HG03060 (cell line): ENCODE data around the gene TBC1D30.
"Not testable (repeated sequence)": the region's sequence is repeated elsewhere in the genome, so short reads cannot be mapped to it uniquely, and the experiment has no call there.

Experiments used
- ATAC-seq: cut with Tn5 transposase; IDR thresholded peaks from one replicate; pipeline ENCODE4 v1.9.1; 2021; ENCODE audit warnings: low read depth, moderate number of reproducible peaks; ENCODE audit not compliant: unreplicated experiment

The TBC1D30 gene, protein sequence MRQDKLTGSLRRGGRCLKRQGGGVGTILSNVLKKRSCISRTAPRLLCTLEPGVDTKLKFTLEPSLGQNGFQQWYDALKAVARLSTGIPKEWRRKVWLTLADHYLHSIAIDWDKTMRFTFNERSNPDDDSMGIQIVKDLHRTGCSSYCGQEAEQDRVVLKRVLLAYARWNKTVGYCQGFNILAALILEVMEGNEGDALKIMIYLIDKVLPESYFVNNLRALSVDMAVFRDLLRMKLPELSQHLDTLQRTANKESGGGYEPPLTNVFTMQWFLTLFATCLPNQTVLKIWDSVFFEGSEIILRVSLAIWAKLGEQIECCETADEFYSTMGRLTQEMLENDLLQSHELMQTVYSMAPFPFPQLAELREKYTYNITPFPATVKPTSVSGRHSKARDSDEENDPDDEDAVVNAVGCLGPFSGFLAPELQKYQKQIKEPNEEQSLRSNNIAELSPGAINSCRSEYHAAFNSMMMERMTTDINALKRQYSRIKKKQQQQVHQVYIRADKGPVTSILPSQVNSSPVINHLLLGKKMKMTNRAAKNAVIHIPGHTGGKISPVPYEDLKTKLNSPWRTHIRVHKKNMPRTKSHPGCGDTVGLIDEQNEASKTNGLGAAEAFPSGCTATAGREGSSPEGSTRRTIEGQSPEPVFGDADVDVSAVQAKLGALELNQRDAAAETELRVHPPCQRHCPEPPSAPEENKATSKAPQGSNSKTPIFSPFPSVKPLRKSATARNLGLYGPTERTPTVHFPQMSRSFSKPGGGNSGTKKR

DNA sequence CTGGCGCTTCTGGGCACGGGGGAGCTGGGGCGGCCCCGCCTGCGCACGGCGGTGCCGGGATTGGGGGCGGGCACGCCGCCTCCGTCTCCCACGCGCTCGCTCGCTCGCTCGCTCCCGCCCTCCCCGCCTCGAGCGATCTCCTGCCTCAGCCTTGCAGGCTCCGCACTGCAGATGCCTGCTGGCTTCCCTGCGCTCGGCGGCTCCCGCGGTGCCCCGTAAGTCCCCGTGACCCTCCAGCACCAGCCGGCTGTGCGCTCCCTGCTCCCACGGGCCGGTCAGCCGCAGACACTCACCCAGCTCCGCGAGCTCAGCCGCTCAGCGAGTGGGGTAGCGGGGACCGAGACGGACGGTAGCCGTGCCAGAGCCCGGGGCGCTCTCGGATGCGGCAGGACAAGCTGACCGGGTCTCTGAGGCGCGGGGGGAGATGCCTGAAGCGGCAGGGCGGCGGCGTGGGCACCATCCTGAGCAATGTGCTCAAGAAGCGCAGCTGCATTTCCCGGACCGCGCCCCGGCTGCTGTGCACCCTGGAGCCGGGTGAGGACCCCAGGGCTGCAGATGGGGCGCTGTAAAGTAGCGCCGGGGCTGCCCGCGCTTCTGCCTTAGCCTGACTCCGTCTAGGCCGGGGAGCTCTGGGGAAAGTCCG is at the start of gene TBC1D30:
Gene TBC1D30, plus strand, starts transcription at position 148 of the 643 bp plus-strand sequence. Its CDS starts 233 bp downstream, at position 381.
- ATAC-seq = no peak

DNA sequence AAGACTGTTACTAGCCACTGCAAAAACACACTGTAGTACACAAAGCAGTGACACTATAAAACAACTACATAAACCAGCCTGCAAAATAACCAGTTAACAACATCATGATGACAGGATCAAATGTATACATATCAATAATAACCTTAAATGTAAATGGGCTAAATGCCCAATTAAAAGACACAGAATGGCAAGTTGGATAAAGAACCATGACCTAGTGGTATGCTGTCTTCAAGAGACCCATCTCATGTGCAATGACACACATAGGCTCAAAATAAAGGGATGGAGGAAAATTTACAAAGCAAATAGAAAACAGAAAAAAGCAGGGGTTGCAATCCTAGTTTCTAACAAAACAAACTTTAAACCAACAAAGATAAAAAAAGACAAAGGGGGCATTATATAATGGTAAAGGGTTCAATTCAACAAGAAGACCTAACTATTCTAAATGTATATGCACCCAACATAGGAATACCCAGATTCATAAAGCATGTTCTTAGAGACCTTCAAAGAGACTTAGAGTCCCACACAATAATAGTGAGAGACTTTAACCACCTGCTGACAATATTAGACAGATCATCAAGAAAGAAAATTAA is 49.2 kb upstream of the TBC1D30 start:
- not testable (repeated sequence) for ATAC-seq

DNA sequence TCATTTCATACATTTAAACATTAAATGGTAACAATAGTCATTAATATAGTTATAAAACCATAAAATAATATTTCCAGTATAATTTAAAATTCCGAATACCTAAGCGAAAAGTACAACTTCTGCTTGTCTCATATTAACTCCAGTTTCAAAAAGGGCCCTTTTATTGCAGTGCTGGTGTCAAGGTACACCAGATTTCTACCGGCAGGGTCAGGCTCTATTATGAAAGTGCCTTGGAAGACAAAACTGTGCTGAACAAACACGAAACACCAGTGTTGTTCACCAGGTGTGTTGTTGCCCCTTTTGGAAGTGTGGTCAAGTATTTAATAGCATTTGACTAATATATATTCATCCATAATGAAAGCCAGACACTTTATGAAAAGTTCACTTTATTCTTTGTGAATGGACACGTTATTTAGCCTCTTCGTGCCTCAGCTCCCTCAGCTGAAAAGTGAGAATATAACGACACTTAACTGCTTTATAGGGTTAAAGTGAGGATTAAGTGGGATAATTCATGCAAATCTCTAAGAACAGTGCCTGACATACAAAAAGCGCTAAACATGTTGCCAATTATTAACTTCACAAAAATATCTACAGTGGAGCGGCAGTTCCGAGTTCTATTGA is 45.0 kb upstream of the TBC1D30 start:
- no peak for ATAC-seq

GRCh38 chr12:64780132-64780530 is 44.3 kb upstream of the TBC1D30 start:
- ATAC-seq = no peak

GRCh38 chr12:64780531-64781279 is 43.7 kb upstream of the TBC1D30 start:
- ATAC-seq = no peak

- ATAC-seq = no peak
Observed at GRCh38 chr12:64781280-64782190, 42.9 kb upstream of the TBC1D30 start.

DNA sequence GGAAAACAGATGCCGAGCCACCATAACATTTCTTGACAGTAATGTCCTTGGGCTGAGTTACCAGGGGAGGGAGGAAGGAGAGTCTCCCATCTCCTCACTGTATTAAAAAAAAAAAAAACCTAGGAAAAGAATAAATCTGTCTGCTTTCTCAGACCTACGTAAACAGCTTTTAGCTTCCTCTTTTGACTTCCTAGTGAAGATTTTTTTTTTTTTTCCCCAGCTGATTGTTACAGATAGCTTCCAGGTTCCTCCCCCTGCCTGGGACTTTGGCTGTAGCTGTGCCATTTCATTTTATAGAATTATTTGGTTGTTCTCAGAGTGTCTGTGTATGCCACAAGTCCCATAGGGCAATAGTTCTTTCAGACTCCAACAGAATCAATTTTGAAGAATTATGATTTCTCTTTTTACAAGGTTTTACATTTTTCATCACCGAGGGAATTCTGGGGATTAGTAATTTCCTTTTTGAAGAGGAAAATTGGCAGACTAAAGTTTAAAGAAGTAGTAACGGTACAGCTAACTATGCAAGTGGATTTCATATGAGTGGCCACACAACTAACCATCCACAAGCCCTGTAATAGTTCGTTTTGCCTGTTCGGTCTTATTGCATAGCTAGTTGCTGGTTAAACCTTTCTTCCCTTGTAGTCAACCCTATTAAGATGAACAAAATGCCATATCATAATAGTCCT is 42.1 kb upstream of the TBC1D30 start:
- ATAC-seq = no peak

DNA sequence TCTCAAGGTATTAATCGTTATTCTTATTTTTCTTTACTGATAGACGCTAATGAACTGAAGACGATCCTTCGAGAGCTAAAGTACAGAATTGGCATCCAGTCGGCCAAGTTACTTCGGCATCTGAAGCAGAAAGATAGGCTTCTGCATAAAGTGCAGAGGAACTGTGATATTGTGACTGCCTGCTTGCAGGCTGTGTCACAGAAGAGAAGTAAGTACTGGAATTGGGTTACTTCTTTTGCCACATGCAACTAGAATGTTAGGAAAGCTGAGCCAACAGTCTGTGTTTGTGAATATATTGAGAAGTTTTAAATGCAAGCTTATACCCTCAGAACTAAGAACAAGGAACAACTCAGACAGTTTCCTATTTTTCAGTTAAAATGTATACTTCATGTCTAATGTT is 38.6 kb upstream of the TBC1D30 start:
- no peak for ATAC-seq

DNA sequence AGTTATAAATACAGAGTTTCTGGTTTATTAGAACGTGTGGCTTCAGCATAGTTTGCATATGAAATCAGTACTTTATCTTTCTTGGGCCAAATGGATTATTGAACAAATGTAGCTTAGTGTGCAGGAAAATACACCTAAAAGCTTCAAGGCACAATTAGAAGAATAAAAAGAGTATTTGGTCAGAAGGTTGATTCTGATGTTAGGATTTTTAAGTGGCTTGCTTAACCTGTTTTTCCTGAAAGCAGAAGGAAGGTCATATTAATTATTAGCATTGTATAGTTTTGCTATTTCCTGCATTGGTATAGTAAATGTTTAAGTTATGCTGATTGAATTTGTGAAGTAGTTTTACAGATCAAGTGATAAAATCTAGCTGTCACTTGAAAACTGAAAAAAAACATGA is 34.3 kb upstream of the TBC1D30 start:
- no peak for ATAC-seq

- ATAC-seq = no peak
Observed at GRCh38 chr12:64791036-64791435, 33.4 kb upstream of the TBC1D30 start.

DNA sequence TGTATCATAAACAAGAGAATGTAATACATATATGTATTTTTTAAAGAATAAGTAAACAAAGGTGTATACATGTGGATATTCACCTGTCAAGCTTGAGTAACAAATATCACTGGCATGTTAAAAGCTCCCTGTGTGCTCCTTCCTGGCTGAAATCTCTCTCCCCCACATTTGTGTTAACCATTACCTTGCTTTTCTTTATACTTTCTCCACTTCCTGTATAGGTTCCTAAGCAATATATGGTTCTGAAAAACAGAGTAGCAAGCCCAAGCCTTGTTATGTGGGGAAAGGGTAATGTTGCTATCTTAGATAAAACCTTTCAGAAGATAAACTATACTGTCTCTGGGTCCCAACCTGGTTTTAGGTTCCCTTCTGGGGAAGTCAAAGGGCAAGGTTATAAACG is 32.3 kb upstream of the TBC1D30 start:
- ATAC-seq = no peak

- ATAC-seq = no peak
Observed at GRCh38 chr12:64793610-64794009, 30.8 kb upstream of the TBC1D30 start.

- ATAC-seq = no peak
Observed at GRCh38 chr12:64794305-64794704, 30.1 kb upstream of the TBC1D30 start.

GRCh38 chr12:64796205-64796845 is 28.1 kb upstream of the TBC1D30 start:
- peak; percentile 78 for ATAC-seq

DNA sequence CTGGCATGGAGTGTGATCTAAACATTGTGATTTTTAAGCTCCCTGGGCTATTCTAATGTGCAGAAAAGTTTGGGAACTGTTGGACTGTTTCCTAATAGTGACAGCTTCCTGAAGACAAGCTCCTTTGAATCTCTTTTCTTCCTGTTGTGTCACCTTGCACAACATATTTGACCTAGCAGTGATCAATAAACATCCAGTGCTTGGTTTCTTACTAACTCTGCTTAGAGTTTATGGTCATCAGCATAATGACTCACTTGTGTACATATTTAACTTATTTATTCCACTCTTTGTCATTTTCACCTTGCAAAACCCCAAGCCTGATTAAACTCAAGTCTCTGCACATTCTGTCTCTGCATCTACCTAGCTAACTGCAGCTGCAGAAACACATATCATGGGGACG is 27.3 kb upstream of the TBC1D30 start:
- ATAC-seq = no peak

- ATAC-seq = no peak
Observed at GRCh38 chr12:64798165-64798564, 26.3 kb upstream of the TBC1D30 start.

DNA sequence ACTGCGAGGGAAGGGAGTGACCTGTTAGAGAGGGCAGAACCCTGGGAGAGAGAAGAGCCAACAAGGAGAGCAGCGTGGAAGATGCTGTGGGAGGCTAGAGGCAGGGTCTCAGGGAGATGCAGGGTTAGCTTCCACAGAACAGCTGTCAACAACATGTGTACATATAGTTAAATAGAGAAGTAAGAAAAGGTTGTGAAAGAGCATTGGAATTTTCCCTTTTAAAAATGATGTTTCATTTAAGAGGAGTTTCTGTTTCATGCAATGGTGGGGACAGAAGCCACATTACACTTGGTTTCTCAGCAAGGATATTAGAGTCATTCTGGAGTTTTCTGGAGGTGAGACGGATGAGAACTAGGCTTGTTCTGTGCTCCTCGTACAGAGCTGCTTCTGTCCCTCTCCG is 23.8 kb upstream of the TBC1D30 start:
- no peak for ATAC-seq

- ATAC-seq = no peak
Observed at GRCh38 chr12:64801381-64801780, 23.1 kb upstream of the TBC1D30 start.
